WTC11 (cell line): ENCODE measurements around the gene EPM2AIP1. TPM values are rescaled to one million over a fixed set of nuclear protein-coding genes. Genes with fewer than 3 reads are reported as not detected.
"Not testable (repeated sequence)": the region's sequence is repeated elsewhere in the genome, so short reads cannot be mapped to it uniquely, and the experiment has no call there.

Experiments
- ATAC-seq: fragments of 200-7000 bp; cut with Tn5 transposase; 2 replicates; pipeline ENCODE4 v1.10.0; 2021; ENCODE audit warnings: mild to moderate bottlenecking, moderate library complexity
- CTCF ChIA-PET: fragments of 300-600 bp; sonication (Branson Sonifier 250); formaldehyde crosslinking; loops from one replicate; lab custom pipeline; 2021; ENCODE audit warnings: antibody characterized with exemption; lab: Charles Lee
- POLR2A ChIA-PET: fragments of 350-600 bp; sonication (Branson Sonifier 250); formaldehyde crosslinking; loops from one replicate; lab custom pipeline; 2021; ENCODE audit warnings: antibody characterized with exemption; lab: Charles Lee
- DNase-seq: peaks from one replicate; pipeline ENCODE4 v3.0.0; 2021; ENCODE audit warnings: low spot score
- H3K27ac Mint-ChIP-seq: 2 replicates; pipeline ENCODE4 v1.8.0; 2021; ENCODE audit warnings: mixed read lengths
- H3K27me3 Mint-ChIP-seq: 2 replicates; pipeline ENCODE4 v1.8.0; 2021; ENCODE audit warnings: low read depth, mild to moderate bottlenecking, moderate library complexity, mixed read lengths
- H3K36me3 Mint-ChIP-seq: 2 replicates; pipeline ENCODE4 v1.8.0; 2021; ENCODE audit warnings: mixed read lengths
- H3K4me1 Mint-ChIP-seq: 2 replicates; pipeline ENCODE4 v1.8.0; 2022; ENCODE audit warnings: mixed read lengths
- H3K4me3 Mint-ChIP-seq: 2 replicates; pipeline ENCODE4 v1.8.0; 2021; ENCODE audit warnings: mild to moderate bottlenecking, moderate library complexity, mixed read lengths
- H3K9me3 Mint-ChIP-seq: 2 replicates; pipeline ENCODE4 v1.8.0; 2021; ENCODE audit warnings: mixed read lengths
- ATF1 ChIP-seq: sonication (generic); formaldehyde crosslinking; IDR thresholded peaks from 2 replicates; pipeline ENCODE4 v1.8.1; 2023; ENCODE audit warnings: mild to moderate bottlenecking, moderate library complexity, missing genetic modification reagents
- FOXP1 ChIP-seq: sonication (generic); formaldehyde crosslinking; IDR thresholded peaks from 2 replicates; pipeline ENCODE4 v1.8.0; 2022; ENCODE audit warnings: missing genetic modification reagents, mild to moderate bottlenecking, moderate library complexity, borderline replicate concordance
- TEAD1 ChIP-seq: sonication (generic); formaldehyde crosslinking; IDR thresholded peaks from 2 replicates; pipeline ENCODE4 v1.8.0; 2022; ENCODE audit warnings: mild to moderate bottlenecking, missing genetic modification reagents
- ZNF138 ChIP-seq: sonication (generic); formaldehyde crosslinking; conservative IDR thresholded peaks from 2 replicates; pipeline ENCODE4 v1.8.1; 2022; ENCODE audit warnings: mild to moderate bottlenecking, moderate library complexity, missing genetic modification reagents
- total RNA-seq: library from RNA; stranded (reverse); gene quantifications from 3 replicates; pipeline ENCODE4 v1.2.3, GENCODE V29; 2021
- TF ChIP-seq, protein P1 (sequence below): sonication (generic); formaldehyde crosslinking; IDR thresholded peaks from 2 replicates; pipeline ENCODE4 v1.8.1; 2022; ENCODE audit warnings: low read depth, mild to moderate bottlenecking, moderate library complexity, missing genetic modification reagents, borderline replicate concordance
- TF ChIP-seq, protein P2 (sequence below): sonication (generic); formaldehyde crosslinking; IDR thresholded peaks from 2 replicates; pipeline ENCODE4 v1.8.0; 2023; ENCODE audit warnings: missing genetic modification reagents
- TF ChIP-seq, protein P3 (sequence below): fragments of 250-450 bp; sonication (Bioruptor Pico); IDR thresholded peaks from 2 replicates; pipeline ENCODE4 v1.9.0; 2021; ENCODE audit warnings: mild to moderate bottlenecking, borderline replicate concordance
- TF ChIP-seq, protein P4 (sequence below): fragments of 250-450 bp; sonication (Bioruptor Pico); IDR thresholded peaks from 2 replicates; pipeline ENCODE4 v1.9.0; 2021; ENCODE audit warnings: moderate library complexity, mild to moderate bottlenecking, inconsistent platforms, borderline replicate concordance
- TF ChIP-seq, protein P5 (sequence below): sonication (generic); formaldehyde crosslinking; IDR thresholded peaks from 2 replicates; pipeline ENCODE4 v1.8.0; 2022; ENCODE audit warnings: mild to moderate bottlenecking, missing genetic modification reagents
- TF ChIP-seq, protein P6 (sequence below): sonication (generic); formaldehyde crosslinking; IDR thresholded peaks from 2 replicates; pipeline ENCODE4 v1.8.1; 2023; ENCODE audit warnings: mild to moderate bottlenecking, missing genetic modification reagents, moderate library complexity
- TF ChIP-seq, protein P7 (sequence below): sonication (generic); formaldehyde crosslinking; IDR thresholded peaks from 2 replicates; pipeline ENCODE4 v1.8.1; 2023; ENCODE audit warnings: mild to moderate bottlenecking, missing genetic modification reagents, borderline replicate concordance
- TF ChIP-seq, protein P8 (sequence below): sonication (generic); formaldehyde crosslinking; IDR thresholded peaks from 2 replicates; pipeline ENCODE4 v1.8.0; 2023; ENCODE audit warnings: missing genetic modification reagents, mild to moderate bottlenecking, borderline replicate concordance

Gene EPM2AIP1
- total RNA-seq, 1 experiment from 2014 or later: 11.0 TPM

DNA sequence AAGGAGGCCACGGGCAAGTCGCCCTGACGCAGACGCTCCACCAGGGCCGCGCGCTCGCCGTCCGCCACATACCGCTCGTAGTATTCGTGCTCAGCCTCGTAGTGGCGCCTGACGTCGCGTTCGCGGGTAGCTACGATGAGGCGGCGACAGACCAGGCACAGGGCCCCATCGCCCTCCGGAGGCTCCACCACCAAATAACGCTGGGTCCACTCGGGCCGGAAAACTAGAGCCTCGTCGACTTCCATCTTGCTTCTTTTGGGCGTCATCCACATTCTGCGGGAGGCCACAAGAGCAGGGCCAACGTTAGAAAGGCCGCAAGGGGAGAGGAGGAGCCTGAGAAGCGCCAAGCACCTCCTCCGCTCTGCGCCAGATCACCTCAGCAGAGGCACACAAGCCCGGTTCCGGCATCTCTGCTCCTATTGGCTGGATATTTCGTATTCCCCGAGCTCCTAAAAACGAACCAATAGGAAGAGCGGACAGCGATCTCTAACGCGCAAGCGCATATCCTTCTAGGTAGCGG is at the start of gene EPM2AIP1 (continued):
- no peak for TF ChIP-seq ZNF138 (CRISPR knock-in tag)
- TF ChIP-seq, all 79 proteins: peak for 15

DNA sequence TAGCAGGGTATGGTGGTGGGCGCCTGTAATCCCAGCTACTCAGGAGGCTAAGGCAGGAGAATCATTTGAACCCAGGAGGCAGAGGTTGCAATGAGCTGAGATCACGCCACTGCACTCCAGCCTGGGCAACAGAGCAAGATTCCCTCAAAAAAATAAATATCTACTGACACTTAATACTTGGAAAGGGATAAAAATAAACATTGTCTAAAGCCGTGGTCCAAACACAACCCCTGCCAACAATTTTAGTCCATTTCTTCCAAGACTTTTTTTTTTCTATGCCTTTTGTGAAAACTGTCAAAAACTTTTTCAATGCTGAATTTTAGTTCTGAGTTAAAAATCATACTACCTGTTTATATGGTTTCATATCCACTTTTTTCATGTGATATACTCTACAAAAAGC is 49.8 kb upstream of the EPM2AIP1 start:
- peaks cover 34% of the 10 kb centered on the region for H3K36me3 Mint-ChIP-seq
- H3K27ac Mint-ChIP-seq, ATAC-seq, H3K4me3 Mint-ChIP-seq, POLR2A ChIA-PET, H3K9me3 Mint-ChIP-seq, DNase-seq, H3K4me1 Mint-ChIP-seq, CTCF ChIA-PET, H3K27me3 Mint-ChIP-seq: not testable (repeated sequence)

DNA sequence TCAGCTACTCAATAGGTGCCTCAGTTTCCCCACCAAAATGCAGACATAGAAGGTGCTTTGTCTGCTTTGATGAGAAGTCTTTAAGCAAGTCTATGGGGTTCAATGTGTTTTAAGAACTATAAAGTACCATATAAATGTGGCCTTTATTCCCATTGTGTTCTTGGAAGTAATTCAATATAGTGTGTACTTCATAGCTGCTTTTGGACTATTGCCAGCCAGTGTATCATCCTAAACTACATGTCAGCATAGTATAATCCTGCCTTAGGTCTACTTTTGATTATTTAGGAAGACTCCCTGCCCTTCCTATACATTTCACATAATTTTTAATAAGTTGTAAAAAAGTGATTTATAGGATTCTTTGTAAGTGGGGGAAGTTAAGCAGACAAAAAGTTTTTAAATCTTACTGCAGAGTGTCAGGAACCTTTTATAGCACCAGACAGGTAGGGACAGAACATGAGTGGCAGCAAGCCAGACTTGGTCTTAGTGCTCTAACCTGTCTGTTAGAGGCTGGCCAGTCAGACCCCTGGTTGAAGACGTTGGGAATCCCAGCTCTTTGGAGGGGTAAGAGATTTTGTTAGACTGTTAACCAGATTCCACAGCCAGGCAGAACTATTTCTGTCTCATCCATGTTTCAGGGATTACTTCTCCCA is 48.7 kb upstream of the EPM2AIP1 start:
- H3K27ac Mint-ChIP-seq: no peak overlapping the region
- H3K9me3 Mint-ChIP-seq: no peaks in the 10 kb centered on the region
- peaks cover 32% of the 10 kb centered on the region for H3K36me3 Mint-ChIP-seq
- H3K27me3 Mint-ChIP-seq: no peaks in the 10 kb centered on the region
- no peaks in the 10 kb centered on the region for H3K4me1 Mint-ChIP-seq
- DNase-seq (no peak), ATAC-seq (no peak)
- no peak overlapping the region for H3K4me3 Mint-ChIP-seq
- ChIA-PET POLR2A (no interaction called here), CTCF (no interaction called here)
- TF ChIP-seq, protein P1, sequence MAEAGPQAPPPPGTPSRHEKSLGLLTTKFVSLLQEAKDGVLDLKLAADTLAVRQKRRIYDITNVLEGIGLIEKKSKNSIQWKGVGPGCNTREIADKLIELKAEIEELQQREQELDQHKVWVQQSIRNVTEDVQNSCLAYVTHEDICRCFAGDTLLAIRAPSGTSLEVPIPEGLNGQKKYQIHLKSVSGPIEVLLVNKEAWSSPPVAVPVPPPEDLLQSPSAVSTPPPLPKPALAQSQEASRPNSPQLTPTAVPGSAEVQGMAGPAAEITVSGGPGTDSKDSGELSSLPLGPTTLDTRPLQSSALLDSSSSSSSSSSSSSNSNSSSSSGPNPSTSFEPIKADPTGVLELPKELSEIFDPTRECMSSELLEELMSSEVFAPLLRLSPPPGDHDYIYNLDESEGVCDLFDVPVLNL (CRISPR knock-in tag): no peak
- TF ChIP-seq, protein P2, sequence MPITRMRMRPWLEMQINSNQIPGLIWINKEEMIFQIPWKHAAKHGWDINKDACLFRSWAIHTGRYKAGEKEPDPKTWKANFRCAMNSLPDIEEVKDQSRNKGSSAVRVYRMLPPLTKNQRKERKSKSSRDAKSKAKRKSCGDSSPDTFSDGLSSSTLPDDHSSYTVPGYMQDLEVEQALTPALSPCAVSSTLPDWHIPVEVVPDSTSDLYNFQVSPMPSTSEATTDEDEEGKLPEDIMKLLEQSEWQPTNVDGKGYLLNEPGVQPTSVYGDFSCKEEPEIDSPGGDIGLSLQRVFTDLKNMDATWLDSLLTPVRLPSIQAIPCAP (CRISPR knock-in tag): no peak
- TF ChIP-seq, protein P3, sequence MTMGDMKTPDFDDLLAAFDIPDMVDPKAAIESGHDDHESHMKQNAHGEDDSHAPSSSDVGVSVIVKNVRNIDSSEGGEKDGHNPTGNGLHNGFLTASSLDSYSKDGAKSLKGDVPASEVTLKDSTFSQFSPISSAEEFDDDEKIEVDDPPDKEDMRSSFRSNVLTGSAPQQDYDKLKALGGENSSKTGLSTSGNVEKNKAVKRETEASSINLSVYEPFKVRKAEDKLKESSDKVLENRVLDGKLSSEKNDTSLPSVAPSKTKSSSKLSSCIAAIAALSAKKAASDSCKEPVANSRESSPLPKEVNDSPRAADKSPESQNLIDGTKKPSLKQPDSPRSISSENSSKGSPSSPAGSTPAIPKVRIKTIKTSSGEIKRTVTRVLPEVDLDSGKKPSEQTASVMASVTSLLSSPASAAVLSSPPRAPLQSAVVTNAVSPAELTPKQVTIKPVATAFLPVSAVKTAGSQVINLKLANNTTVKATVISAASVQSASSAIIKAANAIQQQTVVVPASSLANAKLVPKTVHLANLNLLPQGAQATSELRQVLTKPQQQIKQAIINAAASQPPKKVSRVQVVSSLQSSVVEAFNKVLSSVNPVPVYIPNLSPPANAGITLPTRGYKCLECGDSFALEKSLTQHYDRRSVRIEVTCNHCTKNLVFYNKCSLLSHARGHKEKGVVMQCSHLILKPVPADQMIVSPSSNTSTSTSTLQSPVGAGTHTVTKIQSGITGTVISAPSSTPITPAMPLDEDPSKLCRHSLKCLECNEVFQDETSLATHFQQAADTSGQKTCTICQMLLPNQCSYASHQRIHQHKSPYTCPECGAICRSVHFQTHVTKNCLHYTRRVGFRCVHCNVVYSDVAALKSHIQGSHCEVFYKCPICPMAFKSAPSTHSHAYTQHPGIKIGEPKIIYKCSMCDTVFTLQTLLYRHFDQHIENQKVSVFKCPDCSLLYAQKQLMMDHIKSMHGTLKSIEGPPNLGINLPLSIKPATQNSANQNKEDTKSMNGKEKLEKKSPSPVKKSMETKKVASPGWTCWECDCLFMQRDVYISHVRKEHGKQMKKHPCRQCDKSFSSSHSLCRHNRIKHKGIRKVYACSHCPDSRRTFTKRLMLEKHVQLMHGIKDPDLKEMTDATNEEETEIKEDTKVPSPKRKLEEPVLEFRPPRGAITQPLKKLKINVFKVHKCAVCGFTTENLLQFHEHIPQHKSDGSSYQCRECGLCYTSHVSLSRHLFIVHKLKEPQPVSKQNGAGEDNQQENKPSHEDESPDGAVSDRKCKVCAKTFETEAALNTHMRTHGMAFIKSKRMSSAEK: no peak
- no peak for TF ChIP-seq ATF1 (CRISPR knock-in tag)
- TF ChIP-seq FOXP1: no peak
- TF ChIP-seq, protein P4, sequence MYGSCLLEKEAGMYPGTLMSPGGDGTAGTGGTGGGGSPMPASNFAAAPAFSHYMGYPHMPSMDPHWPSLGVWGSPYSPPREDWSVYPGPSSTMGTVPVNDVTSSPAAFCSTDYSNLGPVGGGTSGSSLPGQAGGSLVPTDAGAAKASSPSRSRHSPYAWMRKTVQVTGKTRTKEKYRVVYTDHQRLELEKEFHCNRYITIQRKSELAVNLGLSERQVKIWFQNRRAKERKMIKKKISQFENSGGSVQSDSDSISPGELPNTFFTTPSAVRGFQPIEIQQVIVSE (CRISPR knock-in tag): no peak
- TF ChIP-seq, protein P5, sequence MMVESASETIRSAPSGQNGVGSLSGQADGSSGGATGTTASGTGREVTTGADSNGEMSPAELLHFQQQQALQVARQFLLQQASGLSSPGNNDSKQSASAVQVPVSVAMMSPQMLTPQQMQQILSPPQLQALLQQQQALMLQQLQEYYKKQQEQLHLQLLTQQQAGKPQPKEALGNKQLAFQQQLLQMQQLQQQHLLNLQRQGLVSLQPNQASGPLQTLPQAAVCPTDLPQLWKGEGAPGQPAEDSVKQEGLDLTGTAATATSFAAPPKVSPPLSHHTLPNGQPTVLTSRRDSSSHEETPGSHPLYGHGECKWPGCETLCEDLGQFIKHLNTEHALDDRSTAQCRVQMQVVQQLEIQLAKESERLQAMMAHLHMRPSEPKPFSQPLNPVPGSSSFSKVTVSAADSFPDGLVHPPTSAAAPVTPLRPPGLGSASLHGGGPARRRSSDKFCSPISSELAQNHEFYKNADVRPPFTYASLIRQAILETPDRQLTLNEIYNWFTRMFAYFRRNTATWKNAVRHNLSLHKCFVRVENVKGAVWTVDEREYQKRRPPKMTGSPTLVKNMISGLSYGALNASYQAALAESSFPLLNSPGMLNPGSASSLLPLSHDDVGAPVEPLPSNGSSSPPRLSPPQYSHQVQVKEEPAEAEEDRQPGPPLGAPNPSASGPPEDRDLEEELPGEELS (CRISPR knock-in tag): no peak
- TF ChIP-seq, protein P6, sequence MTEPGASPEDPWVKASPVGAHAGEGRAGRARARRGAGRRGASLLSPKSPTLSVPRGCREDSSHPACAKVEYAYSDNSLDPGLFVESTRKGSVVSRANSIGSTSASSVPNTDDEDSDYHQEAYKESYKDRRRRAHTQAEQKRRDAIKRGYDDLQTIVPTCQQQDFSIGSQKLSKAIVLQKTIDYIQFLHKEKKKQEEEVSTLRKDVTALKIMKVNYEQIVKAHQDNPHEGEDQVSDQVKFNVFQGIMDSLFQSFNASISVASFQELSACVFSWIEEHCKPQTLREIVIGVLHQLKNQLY (CRISPR knock-in tag): no peak
- no peak for TF ChIP-seq TEAD1
- TF ChIP-seq, protein P7, sequence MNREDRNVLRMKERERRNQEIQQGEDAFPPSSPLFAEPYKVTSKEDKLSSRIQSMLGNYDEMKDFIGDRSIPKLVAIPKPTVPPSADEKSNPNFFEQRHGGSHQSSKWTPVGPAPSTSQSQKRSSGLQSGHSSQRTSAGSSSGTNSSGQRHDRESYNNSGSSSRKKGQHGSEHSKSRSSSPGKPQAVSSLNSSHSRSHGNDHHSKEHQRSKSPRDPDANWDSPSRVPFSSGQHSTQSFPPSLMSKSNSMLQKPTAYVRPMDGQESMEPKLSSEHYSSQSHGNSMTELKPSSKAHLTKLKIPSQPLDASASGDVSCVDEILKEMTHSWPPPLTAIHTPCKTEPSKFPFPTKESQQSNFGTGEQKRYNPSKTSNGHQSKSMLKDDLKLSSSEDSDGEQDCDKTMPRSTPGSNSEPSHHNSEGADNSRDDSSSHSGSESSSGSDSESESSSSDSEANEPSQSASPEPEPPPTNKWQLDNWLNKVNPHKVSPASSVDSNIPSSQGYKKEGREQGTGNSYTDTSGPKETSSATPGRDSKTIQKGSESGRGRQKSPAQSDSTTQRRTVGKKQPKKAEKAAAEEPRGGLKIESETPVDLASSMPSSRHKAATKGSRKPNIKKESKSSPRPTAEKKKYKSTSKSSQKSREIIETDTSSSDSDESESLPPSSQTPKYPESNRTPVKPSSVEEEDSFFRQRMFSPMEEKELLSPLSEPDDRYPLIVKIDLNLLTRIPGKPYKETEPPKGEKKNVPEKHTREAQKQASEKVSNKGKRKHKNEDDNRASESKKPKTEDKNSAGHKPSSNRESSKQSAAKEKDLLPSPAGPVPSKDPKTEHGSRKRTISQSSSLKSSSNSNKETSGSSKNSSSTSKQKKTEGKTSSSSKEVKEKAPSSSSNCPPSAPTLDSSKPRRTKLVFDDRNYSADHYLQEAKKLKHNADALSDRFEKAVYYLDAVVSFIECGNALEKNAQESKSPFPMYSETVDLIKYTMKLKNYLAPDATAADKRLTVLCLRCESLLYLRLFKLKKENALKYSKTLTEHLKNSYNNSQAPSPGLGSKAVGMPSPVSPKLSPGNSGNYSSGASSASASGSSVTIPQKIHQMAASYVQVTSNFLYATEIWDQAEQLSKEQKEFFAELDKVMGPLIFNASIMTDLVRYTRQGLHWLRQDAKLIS: no peak
- TF ChIP-seq, protein P8, sequence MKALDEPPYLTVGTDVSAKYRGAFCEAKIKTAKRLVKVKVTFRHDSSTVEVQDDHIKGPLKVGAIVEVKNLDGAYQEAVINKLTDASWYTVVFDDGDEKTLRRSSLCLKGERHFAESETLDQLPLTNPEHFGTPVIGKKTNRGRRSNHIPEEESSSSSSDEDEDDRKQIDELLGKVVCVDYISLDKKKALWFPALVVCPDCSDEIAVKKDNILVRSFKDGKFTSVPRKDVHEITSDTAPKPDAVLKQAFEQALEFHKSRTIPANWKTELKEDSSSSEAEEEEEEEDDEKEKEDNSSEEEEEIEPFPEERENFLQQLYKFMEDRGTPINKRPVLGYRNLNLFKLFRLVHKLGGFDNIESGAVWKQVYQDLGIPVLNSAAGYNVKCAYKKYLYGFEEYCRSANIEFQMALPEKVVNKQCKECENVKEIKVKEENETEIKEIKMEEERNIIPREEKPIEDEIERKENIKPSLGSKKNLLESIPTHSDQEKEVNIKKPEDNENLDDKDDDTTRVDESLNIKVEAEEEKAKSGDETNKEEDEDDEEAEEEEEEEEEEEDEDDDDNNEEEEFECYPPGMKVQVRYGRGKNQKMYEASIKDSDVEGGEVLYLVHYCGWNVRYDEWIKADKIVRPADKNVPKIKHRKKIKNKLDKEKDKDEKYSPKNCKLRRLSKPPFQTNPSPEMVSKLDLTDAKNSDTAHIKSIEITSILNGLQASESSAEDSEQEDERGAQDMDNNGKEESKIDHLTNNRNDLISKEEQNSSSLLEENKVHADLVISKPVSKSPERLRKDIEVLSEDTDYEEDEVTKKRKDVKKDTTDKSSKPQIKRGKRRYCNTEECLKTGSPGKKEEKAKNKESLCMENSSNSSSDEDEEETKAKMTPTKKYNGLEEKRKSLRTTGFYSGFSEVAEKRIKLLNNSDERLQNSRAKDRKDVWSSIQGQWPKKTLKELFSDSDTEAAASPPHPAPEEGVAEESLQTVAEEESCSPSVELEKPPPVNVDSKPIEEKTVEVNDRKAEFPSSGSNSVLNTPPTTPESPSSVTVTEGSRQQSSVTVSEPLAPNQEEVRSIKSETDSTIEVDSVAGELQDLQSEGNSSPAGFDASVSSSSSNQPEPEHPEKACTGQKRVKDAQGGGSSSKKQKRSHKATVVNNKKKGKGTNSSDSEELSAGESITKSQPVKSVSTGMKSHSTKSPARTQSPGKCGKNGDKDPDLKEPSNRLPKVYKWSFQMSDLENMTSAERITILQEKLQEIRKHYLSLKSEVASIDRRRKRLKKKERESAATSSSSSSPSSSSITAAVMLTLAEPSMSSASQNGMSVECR (CRISPR knock-in tag): no peak
